Hypothalamus (tissue), 51 donors: ENCODE results near the gene RBM14.
"Not testable (repeated sequence)": the region's sequence is repeated elsewhere in the genome, so short reads cannot be mapped to it uniquely, and the experiment has no call there.

Source experiments
- DNase-seq, 51 donors: peaks; one replicate each; lab custom pipeline; 2025; lab: John Stamatoyannopoulos, UW

Gene RBM14

DNA sequence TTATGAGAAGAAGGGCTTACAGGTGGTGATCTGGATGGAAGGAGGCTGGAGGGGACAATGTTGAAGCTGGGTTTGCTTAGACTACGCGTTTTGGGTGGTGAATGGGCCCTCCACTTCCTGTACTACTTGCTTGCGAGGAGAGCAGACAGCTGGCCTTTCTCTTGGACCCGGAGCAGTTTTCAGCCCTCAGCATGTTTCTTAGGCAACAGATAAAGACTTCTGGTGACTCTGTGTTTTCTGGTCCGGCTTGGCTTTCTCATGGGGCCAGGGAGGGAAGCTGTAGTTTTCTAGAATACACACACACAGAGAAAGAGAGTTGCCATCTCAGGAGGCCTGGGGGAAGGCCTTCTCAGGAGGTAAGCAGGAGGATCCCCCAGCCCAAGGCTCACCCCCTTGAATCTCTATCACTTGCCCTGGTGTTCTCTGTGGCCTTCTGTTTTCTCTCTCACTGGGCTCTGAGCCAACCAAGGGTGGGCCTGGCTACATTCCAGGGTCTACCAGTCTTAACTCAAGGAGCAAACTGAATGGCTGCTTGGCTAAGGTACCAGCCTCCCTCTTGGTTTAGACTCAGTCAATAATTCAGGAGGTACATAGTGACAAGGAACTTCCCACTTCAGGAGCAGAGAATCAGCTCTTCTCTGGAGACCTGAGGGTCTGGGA, 21.1 kb upstream of the RBM14 start:
- peak in 23 of 51 donors; percentile 3 to 47 (median 28) for DNase-seq

- no peak for DNase-seq
These were observed 17.4 kb upstream of the RBM14 start for GRCh38 chr11:66598993-66599392.

DNA sequence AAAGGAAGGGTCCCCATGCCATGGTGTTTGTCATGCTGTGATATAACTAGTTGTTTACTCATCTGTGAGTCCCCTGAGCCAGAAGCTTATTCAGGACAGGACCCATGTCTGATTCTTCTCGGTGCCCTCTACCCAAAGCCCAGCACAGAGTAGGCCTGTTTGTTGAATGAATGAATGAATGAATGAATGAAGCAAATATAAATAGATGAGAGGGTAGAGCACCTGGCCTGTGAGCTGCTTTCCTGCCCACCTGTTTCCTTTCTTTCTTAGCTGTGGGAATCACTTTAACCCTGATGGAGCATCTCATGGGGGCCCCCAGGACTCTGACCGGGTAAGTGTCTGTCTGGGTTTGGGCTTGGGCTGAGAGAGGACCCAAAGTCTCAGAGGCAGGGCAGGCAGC, 16.2 kb upstream of the RBM14 start:
- DNase-seq: no peak

DNA sequence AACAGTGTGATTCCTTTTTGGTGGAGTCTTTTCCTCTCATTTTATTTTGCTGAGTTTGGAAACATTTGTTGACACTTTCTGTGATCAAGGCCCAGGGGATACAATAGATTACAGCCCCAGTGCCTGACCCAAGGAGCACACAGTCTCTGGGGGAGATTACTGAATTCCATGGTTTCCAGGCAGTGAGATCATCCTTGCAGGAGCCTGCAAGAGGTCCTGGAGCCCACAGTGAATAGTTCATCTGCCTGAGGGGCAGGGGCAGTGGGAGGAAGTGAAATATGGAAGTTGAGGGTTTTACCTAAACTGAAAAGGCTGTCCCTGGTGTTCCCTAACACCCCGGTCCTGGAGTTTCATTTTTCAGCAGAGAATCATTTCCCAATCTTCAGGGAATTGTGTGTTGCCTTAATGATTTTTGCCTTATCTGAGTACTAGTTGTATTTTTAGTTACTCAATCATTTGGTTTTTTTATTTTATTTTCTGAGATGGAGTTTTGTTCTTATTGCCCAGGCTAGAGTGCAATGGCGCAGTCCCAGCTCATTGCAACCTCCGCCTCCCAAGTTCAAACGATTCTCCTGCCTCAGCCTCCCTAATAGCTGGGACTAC, 15.7 kb upstream of the RBM14 start:
- DNase-seq: no peak

- no peak for DNase-seq
These were observed 13.4 kb upstream of the RBM14 start for GRCh38 chr11:66603072-66603471.

DNA sequence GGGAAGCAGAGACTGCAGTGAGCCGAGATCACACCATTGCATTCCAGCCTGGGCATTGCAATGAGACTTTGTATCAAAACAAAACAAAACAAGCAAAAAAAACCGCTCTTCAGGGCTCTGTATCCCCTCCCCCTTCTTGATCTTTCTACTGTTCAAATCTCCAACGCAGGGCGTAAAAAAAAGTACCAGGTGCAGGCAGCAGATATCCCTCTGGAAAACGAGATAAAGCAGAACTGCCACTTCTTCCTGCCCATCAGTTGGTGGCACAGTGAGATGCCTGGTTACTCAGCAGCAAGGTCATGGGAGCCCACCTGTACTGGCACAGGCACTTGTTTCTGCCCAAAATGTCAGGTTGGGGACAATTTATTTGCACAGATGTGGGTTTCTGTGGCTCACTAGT, 12.3 kb upstream of the RBM14 start:
- DNase-seq: no peak

DNA sequence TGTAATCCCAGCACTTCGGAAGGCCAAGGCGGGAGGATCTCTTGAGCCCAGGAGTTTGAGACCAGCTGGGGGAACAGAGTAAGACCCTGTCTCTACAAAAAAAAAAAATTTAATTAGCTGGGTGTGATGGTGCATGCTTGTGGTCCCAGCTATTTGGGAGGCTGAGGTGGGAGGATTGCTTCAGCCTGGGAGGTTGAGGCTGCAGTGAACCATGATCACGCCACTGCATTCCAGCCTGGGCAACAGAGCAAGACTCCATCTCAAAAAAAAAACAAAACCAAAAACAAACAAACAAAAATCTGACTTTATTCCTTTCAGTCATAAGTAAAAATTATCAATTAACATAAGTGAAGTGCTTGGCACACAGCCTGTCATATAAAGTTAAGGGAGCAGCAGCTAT, 9.8 kb upstream of the RBM14 start:
- not testable (repeated sequence) for DNase-seq

GRCh38 chr11:66607126-66607834, 9.2 kb upstream of the RBM14 start:
- DNase-seq: peak in 39 of 51 donors; percentile 6 to 84 (median 52)

DNA sequence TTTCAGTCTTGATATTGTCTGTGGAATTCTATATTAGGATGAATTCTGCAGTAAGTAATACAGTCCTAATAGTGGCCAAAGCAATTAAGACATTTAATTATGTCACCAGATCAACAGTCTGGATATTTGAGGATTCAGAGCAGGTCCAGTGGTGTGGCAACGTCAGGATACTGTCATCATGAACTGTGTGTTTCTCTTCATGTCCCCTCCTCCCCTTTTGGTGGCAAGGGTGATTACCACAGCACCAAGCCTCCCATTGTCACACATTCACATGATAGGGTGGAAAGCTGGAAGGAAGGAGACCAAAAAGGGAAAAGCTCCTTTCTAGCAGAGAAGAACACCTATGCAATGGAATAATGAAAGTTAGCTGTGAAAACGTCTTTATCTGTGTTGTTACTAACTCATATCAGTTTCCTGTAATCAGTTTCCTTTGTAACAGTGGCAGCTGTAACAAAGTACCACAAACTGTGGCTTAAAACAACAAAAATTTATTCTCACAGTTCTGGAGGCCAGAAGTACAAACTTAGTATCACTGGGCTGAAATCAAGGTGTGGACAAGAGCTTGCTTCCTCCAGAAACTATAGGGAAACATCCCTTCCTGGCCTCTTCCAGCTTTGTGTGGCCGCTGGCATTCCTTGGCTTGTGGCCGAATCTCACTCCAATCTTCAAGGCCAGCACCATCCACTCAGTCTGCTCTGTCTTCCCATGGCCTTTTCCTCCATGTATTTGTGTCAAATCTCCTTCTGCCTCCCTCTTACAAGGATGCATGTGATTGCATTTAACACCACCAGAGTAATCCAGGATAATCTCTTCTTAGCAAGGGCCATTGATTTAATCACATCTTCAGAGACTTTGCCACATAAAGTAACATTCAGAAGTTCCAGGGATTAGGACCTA, 6.5 kb upstream of the RBM14 start:
- no peak for DNase-seq

DNA sequence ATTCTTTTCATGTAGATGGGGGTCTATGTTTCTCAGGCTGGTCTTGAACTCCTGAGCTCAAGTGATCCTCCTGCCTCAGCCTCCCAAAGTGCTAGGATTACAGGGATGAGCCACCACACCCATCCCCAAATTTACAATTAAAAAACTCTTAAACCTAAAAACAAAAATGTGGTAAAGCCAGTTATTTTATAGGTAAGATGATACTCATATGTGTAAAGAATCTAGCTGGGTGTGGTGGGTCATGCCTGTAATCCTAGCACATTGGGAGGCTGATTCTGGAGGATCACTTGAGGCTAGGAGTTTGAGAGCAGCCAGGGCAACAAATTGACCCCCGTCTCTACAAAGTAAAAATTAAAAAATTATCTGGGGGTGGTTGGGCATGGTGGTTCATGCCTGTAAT, 4.0 kb upstream of the RBM14 start:
- no peak for DNase-seq

- no peak for DNase-seq
These were observed 2.4 kb upstream of the RBM14 start for GRCh38 chr11:66614073-66614472.

- DNase-seq: peak in 12 of 51 donors; percentile 52 to 81 (median 63)
These were observed 865 bp downstream of the RBM14 start for GRCh38 chr11:66617155-66617834.

- peak in 2 of 51 donors; percentile 12 to 26 for DNase-seq
These were observed 2.7 kb downstream of the RBM14 start for GRCh38 chr11:66619080-66619554.

DNA sequence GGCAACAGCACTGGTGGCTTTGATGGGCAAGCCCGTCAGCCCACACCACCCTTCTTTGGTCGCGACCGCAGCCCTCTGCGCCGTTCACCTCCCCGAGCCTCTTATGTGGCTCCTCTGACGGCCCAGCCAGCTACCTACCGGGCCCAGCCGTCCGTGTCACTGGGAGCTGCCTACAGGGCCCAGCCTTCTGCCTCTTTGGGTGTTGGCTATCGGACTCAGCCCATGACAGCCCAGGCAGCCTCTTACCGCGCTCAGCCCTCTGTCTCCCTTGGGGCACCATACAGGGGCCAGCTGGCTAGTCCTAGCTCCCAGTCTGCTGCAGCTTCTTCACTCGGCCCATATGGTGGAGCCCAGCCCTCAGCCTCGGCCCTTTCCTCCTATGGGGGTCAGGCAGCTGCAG, 8.0 kb downstream of the RBM14 start:
- no peak for DNase-seq

GRCh38 chr11:66625041-66625751, 8.8 kb downstream of the RBM14 start:
- no peak for DNase-seq

GRCh38 chr11:66625752-66626149, 9.3 kb downstream of the RBM14 start:
- no peak for DNase-seq

GRCh38 chr11:66626382-66626781, 10.0 kb downstream of the RBM14 start:
- no peak for DNase-seq

- DNase-seq: no peak
These were observed 10.5 kb downstream of the RBM14 start for GRCh38 chr11:66626926-66627325.

GRCh38 chr11:66628061-66628603, 11.7 kb downstream of the RBM14 start:
- DNase-seq: no peak
